GM19238 (cell line): ENCODE measurements around the gene NMRK1.

ENCODE experiments used
- DNase-seq: peaks from one replicate; pipeline ENCODE4 v3.0.0; 2011; ENCODE audit warnings: low spot score; ENCODE audit not compliant: insufficient read length

Gene NMRK1

GRCh38 chr9:75102177-75102790 is 14.3 kb upstream of the NMRK1 start:
- DNase-seq, result no peak

GRCh38 chr9:75101004-75101588 is 13.1 kb upstream of the NMRK1 start:
- no peak for DNase-seq

- no peak for DNase-seq
These were observed 8.8 kb upstream of the NMRK1 start for GRCh38 chr9:75096796-75097195.

GRCh38 chr9:75092766-75093165 is 4.8 kb upstream of the NMRK1 start:
- no peak for DNase-seq

- no peak for DNase-seq
These were observed 2.6 kb upstream of the NMRK1 start for GRCh38 chr9:75090579-75090978.

- DNase-seq, result no peak
These were observed 1.4 kb upstream of the NMRK1 start for GRCh38 chr9:75089373-75089766.

GRCh38 chr9:75088646-75089372 is 854 bp upstream of the NMRK1 start:
- DNase-seq, result peak; percentile 38

GRCh38 chr9:75087289-75087823 is 599 bp downstream of the NMRK1 start:
- peak; percentile 19 for DNase-seq

GRCh38 chr9:75086541-75087288 is 1.2 kb downstream of the NMRK1 start:
- no peak for DNase-seq

- no peak for DNase-seq
These were observed 2.3 kb downstream of the NMRK1 start for GRCh38 chr9:75085640-75086039.

GRCh38 chr9:75084081-75084672 is 3.8 kb downstream of the NMRK1 start:
- no peak for DNase-seq

- no peak for DNase-seq
These were observed 4.6 kb downstream of the NMRK1 start for GRCh38 chr9:75083188-75083970.

- DNase-seq, result no peak
These were observed 6.3 kb downstream of the NMRK1 start for GRCh38 chr9:75081632-75082031.

GRCh38 chr9:75072895-75073294 is 15.1 kb downstream of the NMRK1 start:
- no peak for DNase-seq

GRCh38 chr9:75071530-75072122 is 16.3 kb downstream of the NMRK1 start:
- DNase-seq, result no peak

GRCh38 chr9:75069171-75069570 is 18.8 kb downstream of the NMRK1 start:
- no peak for DNase-seq

- DNase-seq, result no peak
These were observed 20.1 kb downstream of the NMRK1 start for GRCh38 chr9:75067894-75068293.

- DNase-seq, result no peak
These were observed 22.4 kb downstream of the NMRK1 start for GRCh38 chr9:75065510-75065909.

GRCh38 chr9:75064307-75065025 is 23.5 kb downstream of the NMRK1 start:
- DNase-seq, result no peak
